Kidney (tissue), 14 donors: ENCODE measurements around the gene ATP2B1. TPM values are rescaled to one million over a fixed set of nuclear protein-coding genes. Genes with fewer than 3 reads are reported as not detected.
A peak's percentile ranks its signal among the peaks of the same experiment; 100 is the strongest.

Experiments used
- DNase-seq, 5 donors: peaks; one replicate each; pipeline ENCODE4 v3.0.0-alpha.2; 2013 to 2020
- FAIRE-seq: peaks from 2 replicates; lab custom pipeline; 2012; peaks lifted over from hg19 to GRCh38; lab: Jason Lieb, UNC
- H3K27ac ChIP-seq, 2 donors: one replicate each; pipeline ENCODE4 v1.7.0; 2013; ENCODE audit warnings: low read depth in 2 of 2, low read length in 2 of 2, inconsistent platforms in 1 of 2
- H3K27me3 ChIP-seq: one replicate; pipeline ENCODE4 v1.7.1; 2013; ENCODE audit warnings: low read length, inconsistent platforms; ENCODE audit not compliant: control insufficient read depth, insufficient read depth
- H3K36me3 ChIP-seq, 3 donors: one replicate each; pipeline versions ENCODE4 v1.7.0 to v1.7.1; 2013; ENCODE audit warnings: low read length in 3 of 3, control low read depth in 1 of 3, inconsistent platforms in 1 of 3; ENCODE audit not compliant: insufficient read depth in 3 of 3, control insufficient read depth in 2 of 3
- H3K4me1 ChIP-seq, 3 donors: one replicate each; pipeline versions ENCODE4 v1.7.0 to v1.7.1; 2013; ENCODE audit warnings: low read length in 3 of 3, inconsistent platforms in 1 of 3, low read depth in 1 of 3; ENCODE audit not compliant: control insufficient read depth in 2 of 3, insufficient read depth in 2 of 3
- H3K4me3 ChIP-seq, 3 donors: one replicate each; pipeline versions ENCODE4 v1.7.0 to v1.8.1; 2013; ENCODE audit warnings: low read length in 3 of 3, control low read depth in 1 of 3, inconsistent platforms in 1 of 3
- H3K9ac ChIP-seq, 3 donors: one replicate each; pipeline versions ENCODE4 v1.7.0 to v1.7.1; 2013; ENCODE audit warnings: low read length in 3 of 3, control low read depth in 1 of 3, inconsistent platforms in 1 of 3
- H3K9me3 ChIP-seq, 3 donors: one replicate each; pipeline versions ENCODE4 v1.7.0 to v1.7.1; 2013; ENCODE audit warnings: low read length in 3 of 3, control low read depth in 1 of 3, inconsistent platforms in 1 of 3; ENCODE audit not compliant: control insufficient read depth in 2 of 3, insufficient read depth in 1 of 3
- CTCF ChIP-seq: IDR thresholded peaks from 3 replicates; pipeline ENCODE4 v1.5.1; 2012; ENCODE audit warnings: mild to moderate bottlenecking, moderate library complexity, borderline replicate concordance; ENCODE audit not compliant: insufficient read depth; ENCODE audit errors: extremely low read depth
- intact Hi-C: fragments of 100-400 bp; cut with DNase I; formaldehyde crosslinking; loops from one replicate; pipeline ENCODE4 v1.11.1; 2022
- polyA plus RNA-seq: library from polyadenylated mRNA; stranded (reverse); fragments of 350-450 nt; fragmentation: Illumina TruSeq; extraction: RNeasy Lipid Tissue Mini Kit (QIAGEN cat#74804); gene quantifications from one replicate; pipeline ENCODE4 v1.2.3, GENCODE V29; 2014; ENCODE audit warnings: low read depth, low replicate concordance; ENCODE audit not compliant: insufficient read depth
- total RNA-seq: library from RNA; stranded (reverse); fragmentation: NEBNext Ultra II Directional; extraction: Animal tissue kit (Norgen Biotek cat#: 25700); gene quantifications from one replicate; pipeline ENCODE4 v1.2.1, GENCODE V29; 2021
- donor health status: control.
- donor health status: control.
- donor health status: control.
- donor health status: control.
- donor health status: control.
- donor health status: DM: yes; HTN: yes; CAD: no.
- donor health status: Normal renal cell carcinoma (clear cell type).

Gene ATP2B1
- total and polyA plus RNA-seq, 2 donors from 2014 or later: 6.3 to 53.4 TPM

GRCh38 chr12:89576572-89577220 is 131.9 kb downstream of the ATP2B1 start:
- Histone ChIP-seq H3K9me3 (no peaks in the 10 kb centered on the region), H3K9ac (no peak overlapping the region), H3K36me3 (no peaks in the 10 kb centered on the region), H3K4me3 (no peak overlapping the region), H3K27me3 (no peaks in the 10 kb centered on the region), H3K27ac (no peak overlapping the region), H3K4me1 (peaks cover 0 to 3% (median 3%) of the 10 kb centered on the region in 3 donors)
- FAIRE-seq: no peak
- TF ChIP-seq CTCF: no peak
- intact Hi-C loops: no loop called here
- DNase-seq: no peak

- intact Hi-C loops: no loop called here
Observed at GRCh38 chr12:89575374-89575773, 133.3 kb downstream of the ATP2B1 start.

GRCh38 chr12:89574736-89575208 is 133.9 kb downstream of the ATP2B1 start:
- Histone ChIP-seq H3K9me3 (no peaks in the 10 kb centered on the region), H3K36me3 (no peaks in the 10 kb centered on the region), H3K4me1 (peaks cover 0 to 3% (median 3%) of the 10 kb centered on the region in 3 donors), H3K27me3 (no peaks in the 10 kb centered on the region), H3K9ac (no peak overlapping the region), H3K27ac (no peak overlapping the region), H3K4me3 (no peak overlapping the region)
- intact Hi-C loops: no loop called here
- TF ChIP-seq CTCF: no peak
- DNase-seq: peak in 3 of 5 donors; percentile 9 to 69 (median 19)
- no peak for FAIRE-seq

More at GRCh38 chr12:89575374-89575773, 133.3 kb downstream of the ATP2B1 start:
- Histone ChIP-seq H3K36me3 (no peaks in the 10 kb centered on the region), H3K4me1 (peaks cover 0 to 3% (median 3%) of the 10 kb centered on the region in 3 donors), H3K27ac (no peak overlapping the region), H3K9me3 (no peaks in the 10 kb centered on the region), H3K4me3 (no peak overlapping the region), H3K27me3 (no peaks in the 10 kb centered on the region), H3K9ac (no peak overlapping the region)
- TF ChIP-seq CTCF: no peak
- FAIRE-seq (no peak), DNase-seq (peak in 1 of 5 donors; percentile 22)
